NCI-H1930 (cell line): ENCODE data around the gene SERGEF.

Experiments used
- DNase-seq, 2 experiments: peaks; one replicate each; lab custom pipeline; 2025; lab: John Stamatoyannopoulos, UW

Gene SERGEF

DNA sequence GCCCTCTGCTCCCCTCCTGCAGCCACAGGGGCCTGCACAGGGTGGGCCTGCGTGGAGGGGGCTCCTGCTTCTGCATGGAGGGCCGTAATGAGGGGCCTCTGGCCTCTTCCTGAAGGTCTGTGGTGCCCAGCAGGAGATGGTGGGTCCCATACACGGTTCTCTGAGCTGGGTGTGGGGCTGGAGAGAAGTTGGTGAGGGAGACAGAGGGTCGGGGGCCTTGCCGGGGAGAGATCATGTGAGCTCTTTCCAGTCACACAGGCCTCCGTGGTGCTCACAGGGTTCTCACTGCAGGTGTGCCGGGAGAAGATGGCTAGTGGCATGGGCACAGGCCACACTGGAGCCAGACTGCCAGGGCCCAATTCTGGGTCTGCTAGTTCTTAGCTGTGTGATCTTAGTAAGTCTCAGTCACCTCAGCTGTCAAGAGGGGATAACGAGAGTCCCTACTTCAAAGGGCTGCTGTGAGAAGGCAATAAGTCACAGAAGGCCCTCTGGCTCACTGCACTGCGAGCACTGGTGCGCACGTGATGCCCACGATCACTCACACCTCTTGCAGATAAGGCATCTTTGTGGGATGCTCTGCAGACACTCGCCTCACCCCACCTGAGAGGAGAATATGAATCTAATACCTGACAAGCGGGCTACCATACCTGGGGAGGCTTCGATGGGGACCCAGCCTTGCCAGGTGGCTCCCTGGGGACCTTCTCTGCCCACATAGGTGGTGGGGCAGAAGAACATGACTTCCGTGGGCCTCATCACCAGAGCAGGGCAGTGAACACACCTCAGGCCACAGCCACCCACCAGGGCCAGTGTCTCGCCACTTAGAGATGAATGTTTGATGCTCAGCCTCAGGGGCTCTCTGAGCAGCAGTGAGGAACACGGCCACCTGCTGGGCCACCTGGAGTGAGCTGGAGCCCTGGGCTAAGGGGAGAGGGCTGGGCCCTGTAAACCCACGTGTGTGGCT is 263.8 kb downstream of the SERGEF start:
- DNase-seq = no peak

GRCh38 chr11:17748044-17748443 is 264.8 kb downstream of the SERGEF start:
- DNase-seq = no peak

GRCh38 chr11:17747131-17747955 is 265.5 kb downstream of the SERGEF start:
- no peak for DNase-seq

- no peak for DNase-seq
Measured at GRCh38 chr11:17746096-17746495, 266.8 kb downstream of the SERGEF start.

DNA sequence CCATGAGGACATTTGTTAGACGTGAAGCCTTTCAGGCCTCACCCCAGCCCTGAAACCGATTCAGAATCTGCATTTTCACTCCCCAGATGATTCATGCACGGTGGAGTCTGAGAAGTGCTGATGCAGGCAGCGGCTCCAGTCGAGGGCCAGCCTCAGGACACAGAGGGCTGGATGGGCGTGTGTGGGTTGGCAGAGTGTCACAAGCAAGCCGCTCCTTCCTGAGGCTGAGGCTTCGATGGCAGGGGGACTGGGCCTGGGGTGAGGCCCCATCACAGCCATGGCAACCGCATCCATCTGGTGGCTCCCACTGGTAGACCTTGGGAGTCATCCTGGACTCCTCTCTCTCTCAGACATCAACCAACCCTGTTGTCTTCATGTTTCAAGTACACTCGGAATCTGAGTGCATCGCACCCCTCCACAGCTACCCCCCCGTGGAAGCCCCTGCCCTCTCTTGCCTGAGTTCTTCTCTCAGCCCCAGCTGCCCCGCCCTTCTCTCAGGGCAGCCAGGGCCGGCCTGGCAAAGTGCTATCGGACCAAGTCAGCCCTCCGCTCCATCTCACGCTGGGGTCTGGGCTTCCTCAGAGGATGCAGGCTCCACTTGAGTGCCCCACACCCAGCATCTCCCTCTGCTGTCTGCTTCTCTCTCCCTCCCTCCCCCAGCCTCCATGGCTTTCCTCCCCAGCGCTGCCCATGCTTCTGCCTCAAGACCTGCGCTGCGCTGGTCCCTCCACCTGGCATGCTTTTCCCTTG is 267.6 kb downstream of the SERGEF start:
- no peak for DNase-seq

DNA sequence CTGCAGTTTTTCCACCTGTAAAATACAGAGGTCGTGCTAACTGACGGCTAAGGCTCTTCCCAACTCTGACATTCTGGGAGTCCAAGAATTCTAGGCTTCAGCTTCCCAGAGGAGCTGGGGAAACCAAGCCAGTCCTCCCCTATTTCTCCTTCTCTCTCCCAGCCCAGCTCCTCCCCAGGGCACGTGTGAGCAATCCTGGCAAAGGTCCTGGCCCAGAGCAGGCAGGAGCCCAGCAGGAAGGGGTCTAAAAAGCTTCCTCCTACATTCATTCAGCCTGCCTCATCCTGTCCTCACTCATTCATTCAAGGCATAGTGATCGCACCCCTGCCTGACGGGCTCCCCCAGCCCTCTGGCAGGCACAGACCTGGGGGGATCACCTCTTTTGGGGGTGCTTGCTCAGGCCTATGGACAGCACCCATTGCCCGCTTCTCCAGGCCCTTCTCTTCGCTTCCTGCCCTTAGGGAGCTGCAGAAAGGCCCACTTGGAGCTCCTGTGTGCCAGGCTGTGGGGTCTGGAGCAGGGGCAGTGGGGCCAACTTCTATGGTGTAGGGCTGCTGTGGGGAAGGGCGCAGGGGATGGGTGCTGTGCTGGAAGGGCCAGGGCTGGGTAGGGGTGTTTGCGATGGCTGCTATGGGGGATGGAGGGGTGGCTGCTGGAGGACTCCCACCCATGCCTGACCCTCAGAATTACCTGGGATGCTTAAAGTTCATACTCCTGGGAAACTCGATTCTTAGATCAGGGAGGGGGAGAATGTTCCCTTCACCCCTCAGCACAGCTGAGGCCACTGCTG is 268.5 kb downstream of the SERGEF start:
- no peak for DNase-seq

- no peak for DNase-seq
Measured at GRCh38 chr11:17743808-17744119, 269.1 kb downstream of the SERGEF start.

DNA sequence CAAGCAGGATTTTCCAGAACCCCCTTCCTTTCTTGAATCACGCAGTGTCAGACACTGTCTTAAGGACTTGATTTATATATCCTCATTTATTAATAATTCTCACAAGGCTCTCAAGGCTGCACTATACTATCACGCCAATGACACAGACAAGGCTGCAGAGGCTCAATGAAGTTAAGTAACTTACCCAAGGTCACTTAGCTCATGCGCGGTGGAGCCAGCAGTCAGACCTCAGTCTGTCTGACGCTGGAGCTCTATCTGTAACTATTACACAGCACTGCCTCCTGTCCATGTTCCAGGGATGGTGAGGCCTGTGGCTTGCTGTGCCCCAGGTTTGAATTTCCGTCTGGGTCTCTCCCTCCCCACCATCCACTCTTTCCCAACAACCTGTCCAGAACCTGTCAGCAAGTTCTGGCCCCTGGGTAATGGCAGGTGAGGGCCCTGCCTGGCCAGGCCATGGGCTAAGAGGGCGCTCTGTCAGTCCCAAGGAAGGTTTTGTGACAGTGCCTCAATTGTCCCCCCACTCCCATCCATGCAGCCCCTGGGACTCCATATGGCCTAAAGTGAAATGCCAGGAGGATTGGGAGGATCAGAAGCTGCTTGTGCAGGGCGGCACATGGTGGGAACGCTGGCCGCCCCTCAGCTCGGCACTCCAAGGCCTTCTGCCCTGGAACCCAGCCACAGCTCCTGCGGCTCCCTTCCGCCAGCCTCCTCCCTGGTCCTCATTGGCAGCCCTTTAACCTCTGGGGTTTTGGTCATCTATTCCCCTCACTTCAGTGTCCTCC is 269.6 kb downstream of the SERGEF start:
- DNase-seq = no peak

- no peak for DNase-seq
Measured at GRCh38 chr11:17742019-17742418, 270.8 kb downstream of the SERGEF start.

GRCh38 chr11:17741487-17741886 is 271.4 kb downstream of the SERGEF start:
- DNase-seq = no peak

- DNase-seq = no peak
Measured at GRCh38 chr11:17740649-17741235, 272.1 kb downstream of the SERGEF start.

DNA sequence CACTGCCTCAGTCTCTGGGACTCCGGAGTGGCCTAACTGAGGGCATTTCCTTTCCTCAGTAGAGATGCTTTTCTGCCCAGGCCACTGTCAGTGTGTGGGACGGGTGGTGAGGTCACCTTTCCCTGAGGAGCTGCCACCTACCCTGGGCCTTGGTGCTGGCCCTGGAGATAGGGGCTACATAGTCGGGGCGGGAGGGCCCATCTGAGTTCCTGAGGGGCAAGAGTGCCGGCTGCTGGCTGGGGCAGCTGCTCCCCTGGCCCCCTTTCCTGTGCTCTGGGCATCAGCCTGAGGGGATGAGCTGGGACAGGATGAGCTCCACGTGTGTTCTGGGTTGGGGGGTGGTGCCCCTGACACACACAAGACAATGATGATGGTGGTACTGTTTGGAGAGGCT is 272.9 kb downstream of the SERGEF start:
- no peak for DNase-seq

DNA sequence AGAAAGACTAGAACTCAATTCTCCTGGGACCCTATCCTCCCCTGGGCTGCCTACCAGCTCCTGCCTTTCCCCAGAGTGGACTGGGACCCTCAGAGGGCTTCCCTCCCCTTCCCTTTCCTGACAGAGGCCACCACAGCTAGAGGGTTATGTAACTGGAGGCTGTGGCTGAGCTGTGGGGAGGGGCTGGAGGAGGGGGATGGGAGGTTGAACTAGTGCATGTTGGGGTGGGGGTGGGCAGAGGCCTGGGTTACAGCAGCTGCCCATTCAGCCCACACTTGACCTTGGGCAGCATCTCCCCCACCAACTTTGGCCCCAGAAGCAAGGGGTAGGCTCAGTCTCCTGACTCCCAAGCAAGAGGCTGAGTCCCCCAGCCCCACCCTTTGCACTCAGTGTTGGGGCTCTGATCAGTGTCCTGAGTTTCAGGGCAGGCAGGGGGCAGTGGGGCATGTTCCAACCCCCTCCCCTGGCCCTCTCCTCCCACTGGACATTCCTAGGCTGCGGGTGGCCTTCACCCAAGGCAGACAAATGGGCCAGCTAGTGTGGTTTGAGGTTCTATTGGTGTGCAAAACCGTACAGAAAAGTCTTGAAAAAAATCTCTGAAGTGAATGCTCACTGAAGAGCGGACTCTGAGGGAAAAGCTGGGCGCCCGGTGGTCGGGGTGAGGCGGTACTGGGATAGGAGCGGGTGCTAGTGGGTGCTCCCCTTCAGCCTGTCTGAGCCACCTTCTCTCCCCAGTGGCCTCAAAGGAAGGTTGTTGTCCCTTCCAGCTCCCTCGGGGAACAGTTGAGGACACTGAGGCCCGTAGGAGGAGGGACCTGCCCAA is 274.5 kb downstream of the SERGEF start:
- DNase-seq = no peak
